ENCODE measurements around the gene RPS14. TPM values are rescaled to one million over a fixed set of nuclear protein-coding genes. Genes with fewer than 3 reads are reported as not detected.

Gene RPS14
- total RNA-seq, 1 donor from 2014 or later: 3,639 TPM

DNA sequence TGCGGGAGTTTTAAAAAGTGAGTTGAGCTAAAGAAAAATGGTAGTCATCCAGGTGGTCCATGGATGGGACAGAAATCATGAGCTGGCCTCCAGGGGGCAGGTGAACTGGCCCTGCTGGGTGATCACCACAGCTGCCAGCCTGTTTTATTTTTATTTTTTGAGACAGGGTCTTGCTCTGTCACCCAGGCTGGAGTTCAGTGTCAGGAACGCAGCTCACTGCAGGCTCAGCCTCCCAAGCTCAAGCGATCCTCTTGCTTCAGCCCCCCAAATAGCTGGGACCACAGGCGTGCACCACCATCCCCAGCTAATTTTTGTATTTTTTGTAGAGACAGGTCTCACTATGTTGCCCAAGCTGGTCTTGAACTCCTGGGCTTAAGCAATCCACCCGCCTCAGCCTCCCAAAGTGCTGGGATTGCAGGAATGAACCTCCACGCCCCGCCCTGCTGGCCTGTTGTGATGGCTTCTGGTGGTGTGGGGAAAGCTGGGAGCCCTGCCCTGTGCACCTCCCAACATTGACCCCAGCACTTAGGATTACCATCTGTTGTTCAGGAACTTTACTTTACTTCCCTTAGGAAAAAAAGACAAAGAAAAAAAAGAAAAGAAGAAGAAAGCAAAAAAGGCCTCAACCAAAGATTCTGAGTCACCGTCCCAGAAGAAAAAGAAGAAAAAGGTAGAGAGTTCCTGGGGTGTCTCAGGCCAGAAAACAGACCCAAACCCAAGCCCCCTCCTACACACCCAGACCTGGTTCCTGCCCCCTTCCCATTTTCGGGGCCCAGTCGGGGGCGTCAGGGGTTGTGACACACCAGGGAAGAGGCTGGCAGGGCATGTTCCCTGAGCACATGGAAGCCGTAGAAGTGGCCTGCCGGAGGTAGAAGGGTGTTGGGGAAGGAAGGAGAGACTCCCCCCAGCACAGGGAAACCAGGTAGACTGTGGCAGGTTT is 51.5 kb downstream of the RPS14 start:
- H3K4me1 Mint-ChIP-seq: peaks cover 13% of the 10 kb centered on the region
- no peaks in the 10 kb centered on the region for H3K4me1 ChIP-seq
- no peak overlapping the region for H3K27ac ChIP-seq
- H3K27me3 ChIP-seq: no peaks in the 10 kb centered on the region
- H3K79me2 ChIP-seq (ENCODE audit: low read depth): no peaks in the 10 kb centered on the region
- H2AFZ ChIP-seq (replicated peaks): no peak overlapping the region
- TF ChIP-seq EZH2 (IDR thresholded peaks at IDR 0.05): no peak
- TF ChIP-seq EZH2phosphoT487 (IDR thresholded peaks at IDR 0.05): no peak
- TF ChIP-seq, protein P1, sequence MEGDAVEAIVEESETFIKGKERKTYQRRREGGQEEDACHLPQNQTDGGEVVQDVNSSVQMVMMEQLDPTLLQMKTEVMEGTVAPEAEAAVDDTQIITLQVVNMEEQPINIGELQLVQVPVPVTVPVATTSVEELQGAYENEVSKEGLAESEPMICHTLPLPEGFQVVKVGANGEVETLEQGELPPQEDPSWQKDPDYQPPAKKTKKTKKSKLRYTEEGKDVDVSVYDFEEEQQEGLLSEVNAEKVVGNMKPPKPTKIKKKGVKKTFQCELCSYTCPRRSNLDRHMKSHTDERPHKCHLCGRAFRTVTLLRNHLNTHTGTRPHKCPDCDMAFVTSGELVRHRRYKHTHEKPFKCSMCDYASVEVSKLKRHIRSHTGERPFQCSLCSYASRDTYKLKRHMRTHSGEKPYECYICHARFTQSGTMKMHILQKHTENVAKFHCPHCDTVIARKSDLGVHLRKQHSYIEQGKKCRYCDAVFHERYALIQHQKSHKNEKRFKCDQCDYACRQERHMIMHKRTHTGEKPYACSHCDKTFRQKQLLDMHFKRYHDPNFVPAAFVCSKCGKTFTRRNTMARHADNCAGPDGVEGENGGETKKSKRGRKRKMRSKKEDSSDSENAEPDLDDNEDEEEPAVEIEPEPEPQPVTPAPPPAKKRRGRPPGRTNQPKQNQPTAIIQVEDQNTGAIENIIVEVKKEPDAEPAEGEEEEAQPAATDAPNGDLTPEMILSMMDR (IDR thresholded peaks at IDR 0.05): no peak
- H3K27ac Mint-ChIP-seq: no peak overlapping the region
- no peak overlapping the region for H3K9ac ChIP-seq
- H3K9me3 ChIP-seq (ENCODE audit: low read depth): no peaks in the 10 kb centered on the region
- no peaks in the 10 kb centered on the region for H3K9me3 Mint-ChIP-seq
- peaks cover 35% of the 10 kb centered on the region for H3K36me3 Mint-ChIP-seq
- no peaks in the 10 kb centered on the region for H4K20me1 ChIP-seq (ENCODE audit: low read depth)
- H3K4me2 ChIP-seq: no peak overlapping the region
- no peaks in the 10 kb centered on the region for H3F3A ChIP-seq (ENCODE audit: low read depth)
- peaks cover 4% of the 10 kb centered on the region for H3K27me3 Mint-ChIP-seq (ENCODE audit: insufficient read depth, low read depth)
- no peak overlapping the region for H3K4me3 Mint-ChIP-seq
- H3K4me3 ChIP-seq: no peak overlapping the region
- no peaks in the 10 kb centered on the region for H3K36me3 ChIP-seq
- DNase-seq (ENCODE audit: low spot score): no peak

DNA sequence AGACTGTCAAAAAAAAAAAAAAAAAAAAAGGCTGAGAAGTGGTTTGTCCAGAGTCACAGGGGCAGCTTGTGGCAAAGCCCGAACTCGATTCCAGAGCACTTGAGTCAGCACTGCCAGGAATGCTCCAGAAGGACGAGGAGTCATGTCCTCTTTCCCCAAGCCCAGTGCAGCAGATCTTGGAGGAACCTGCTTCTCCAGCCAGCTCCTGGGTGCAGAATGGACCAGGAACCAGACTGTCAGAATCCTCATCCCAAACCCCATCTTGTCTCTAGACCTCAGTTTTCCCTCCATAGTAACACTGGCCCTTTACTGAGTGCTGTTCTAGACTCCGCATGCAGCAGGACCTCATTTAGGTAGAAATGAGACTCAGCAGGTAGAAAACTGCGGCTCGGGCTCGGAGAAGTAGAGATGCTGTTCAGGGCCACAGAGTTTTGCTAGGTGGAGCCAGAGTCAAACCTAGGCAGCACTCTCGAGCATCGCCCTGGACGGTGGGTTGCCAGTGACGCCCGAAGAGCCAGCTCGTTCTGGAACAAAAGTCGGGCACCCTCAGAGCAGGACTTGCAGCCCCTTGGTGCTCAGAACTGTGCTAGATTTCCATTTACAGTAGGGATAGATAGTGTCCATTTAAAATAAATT is 52.3 kb downstream of the RPS14 start:
- Histone ChIP-seq H3K9ac (no peak overlapping the region), H3K27me3 (no peaks in the 10 kb centered on the region), H3K9me3 (ENCODE audit: low read depth) (no peaks in the 10 kb centered on the region), H3K4me1 (no peaks in the 10 kb centered on the region), H3K79me2 (ENCODE audit: low read depth) (no peaks in the 10 kb centered on the region), H3K27ac (no peak overlapping the region), H3K4me2 (no peak overlapping the region), H2AFZ (replicated peaks) (no peak overlapping the region), H4K20me1 (ENCODE audit: low read depth) (no peaks in the 10 kb centered on the region), H3F3A (ENCODE audit: low read depth) (no peaks in the 10 kb centered on the region), H3K4me3 (no peak overlapping the region), H3K36me3 (no peaks in the 10 kb centered on the region)
- Mint-ChIP-seq H3K27ac (no peak overlapping the region), H3K4me1 (peaks cover 13% of the 10 kb centered on the region), H3K27me3 (ENCODE audit: insufficient read depth, low read depth) (peaks cover 4% of the 10 kb centered on the region), H3K9me3 (no peaks in the 10 kb centered on the region), H3K4me3 (no peak overlapping the region), H3K36me3 (peaks cover 32% of the 10 kb centered on the region)
- TF ChIP-seq EZH2phosphoT487 (IDR thresholded peaks at IDR 0.05): no peak
- TF ChIP-seq EZH2 (IDR thresholded peaks at IDR 0.05): no peak
- TF ChIP-seq, protein P1 (IDR thresholded peaks at IDR 0.05): no peak
- no peak for DNase-seq (ENCODE audit: low spot score)

DNA sequence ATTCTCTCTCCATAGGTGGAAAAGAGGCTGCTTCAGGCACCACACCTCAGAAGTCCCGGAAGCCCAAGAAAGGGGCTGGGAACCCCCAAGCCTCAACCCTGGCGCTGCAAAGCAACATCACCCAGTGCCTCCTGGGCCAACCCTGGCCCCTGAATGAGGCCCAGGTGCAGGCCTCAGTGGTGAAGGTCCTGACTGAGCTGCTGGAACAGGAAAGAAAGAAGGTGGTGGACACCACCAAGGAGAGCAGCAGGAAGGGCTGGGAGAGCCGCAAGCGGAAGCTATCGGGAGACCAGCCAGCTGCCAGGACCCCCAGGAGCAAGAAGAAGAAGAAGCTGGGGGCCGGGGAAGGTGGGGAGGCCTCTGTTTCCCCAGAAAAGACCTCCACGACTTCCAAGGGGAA is 53.3 kb downstream of the RPS14 start:
- H3K27ac Mint-ChIP-seq: no peak overlapping the region
- peaks cover 10% of the 10 kb centered on the region for H3K4me1 Mint-ChIP-seq
- Histone ChIP-seq H3K9ac (no peak overlapping the region), H3K27me3 (no peaks in the 10 kb centered on the region), H2AFZ (replicated peaks) (no peak overlapping the region), H3K36me3 (no peaks in the 10 kb centered on the region), H4K20me1 (ENCODE audit: low read depth) (no peaks in the 10 kb centered on the region), H3K79me2 (ENCODE audit: low read depth) (no peaks in the 10 kb centered on the region), H3K4me1 (no peaks in the 10 kb centered on the region), H3F3A (ENCODE audit: low read depth) (no peaks in the 10 kb centered on the region), H3K4me3 (no peak overlapping the region), H3K4me2 (no peak overlapping the region), H3K9me3 (ENCODE audit: low read depth) (no peaks in the 10 kb centered on the region), H3K27ac (no peak overlapping the region)
- no peak for DNase-seq (ENCODE audit: low spot score)
- no peak for TF ChIP-seq EZH2phosphoT487 (IDR thresholded peaks at IDR 0.05)
- no peaks in the 10 kb centered on the region for H3K9me3 Mint-ChIP-seq
- no peak overlapping the region for H3K4me3 Mint-ChIP-seq
- H3K36me3 Mint-ChIP-seq: peaks cover 34% of the 10 kb centered on the region
- H3K27me3 Mint-ChIP-seq (ENCODE audit: insufficient read depth, low read depth): no peaks in the 10 kb centered on the region

DNA sequence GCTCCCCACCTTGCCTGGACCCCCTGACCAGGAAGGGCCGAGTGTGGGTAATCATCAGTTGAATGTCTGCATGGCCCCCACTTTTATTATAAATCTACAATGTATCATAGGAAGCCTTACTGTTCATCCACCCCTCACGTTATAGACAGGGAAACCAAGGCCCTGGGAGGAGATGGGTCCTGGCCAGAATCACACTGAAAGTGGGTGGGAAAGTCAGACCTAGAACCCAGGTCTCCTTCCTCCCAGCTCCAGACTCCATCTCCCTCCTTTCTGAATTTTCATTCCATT is 53.9 kb downstream of the RPS14 start:
- no peak overlapping the region for H3K27ac Mint-ChIP-seq
- no peak overlapping the region for H3K4me3 Mint-ChIP-seq
- no peak for DNase-seq (ENCODE audit: low spot score)
- H3K9me3 ChIP-seq (ENCODE audit: low read depth): no peaks in the 10 kb centered on the region
- H3K4me3 ChIP-seq: no peak overlapping the region
- H3K4me1 ChIP-seq: no peaks in the 10 kb centered on the region
- H3K27ac ChIP-seq: no peak overlapping the region
- peaks cover 32% of the 10 kb centered on the region for H3K36me3 Mint-ChIP-seq
- H3F3A ChIP-seq (ENCODE audit: low read depth): no peaks in the 10 kb centered on the region
- peaks cover 7% of the 10 kb centered on the region for H3K4me1 Mint-ChIP-seq
- no peaks in the 10 kb centered on the region for H3K79me2 ChIP-seq (ENCODE audit: low read depth)
- H3K27me3 Mint-ChIP-seq (ENCODE audit: insufficient read depth, low read depth): no peaks in the 10 kb centered on the region
- H4K20me1 ChIP-seq (ENCODE audit: low read depth): no peaks in the 10 kb centered on the region
- TF ChIP-seq EZH2 (IDR thresholded peaks at IDR 0.05) (no peak), EZH2phosphoT487 (IDR thresholded peaks at IDR 0.05) (no peak)
- TF ChIP-seq, protein P1 (IDR thresholded peaks at IDR 0.05): no peak
- H3K9me3 Mint-ChIP-seq: no peaks in the 10 kb centered on the region
- H3K4me2 ChIP-seq: no peak overlapping the region
- H3K36me3 ChIP-seq: no peaks in the 10 kb centered on the region
- H2AFZ ChIP-seq (replicated peaks): no peak overlapping the region
- no peaks in the 10 kb centered on the region for H3K27me3 ChIP-seq
- no peak overlapping the region for H3K9ac ChIP-seq
